ENCODE data around the gene MAP3K5. TPM values are rescaled to one million over a fixed set of nuclear protein-coding genes. Genes with fewer than 3 reads are reported as not detected.
"Not testable (repeated sequence)": the region's sequence is repeated elsewhere in the genome, so short reads cannot be mapped to it uniquely, and the experiment has no call there.

MAP3K5 gene
- total RNA-seq, 1 donor from 2014 or later, result 1.6 TPM

GRCh38 chr6:136791296-136792094 is 782 bp downstream of the MAP3K5 start:
- no peak for DNase-seq (ENCODE audit: extremely low spot score, unreplicated experiment)
- H3K27ac Mint-ChIP-seq (ENCODE audit: unreplicated experiment), result peak overlapping the region; percentile 64
- peak overlapping the region; percentile 82 for H3K4me3 Mint-ChIP-seq (ENCODE audit: unreplicated experiment)
- no peaks in the 10 kb centered on the region for H3K27me3 Mint-ChIP-seq (ENCODE audit: unreplicated experiment)
- H3K9me3 Mint-ChIP-seq (ENCODE audit: unreplicated experiment), result no peaks in the 10 kb centered on the region
- H3K36me3 Mint-ChIP-seq (ENCODE audit: unreplicated experiment), result no peaks in the 10 kb centered on the region
- TF ChIP-seq, protein P1, sequence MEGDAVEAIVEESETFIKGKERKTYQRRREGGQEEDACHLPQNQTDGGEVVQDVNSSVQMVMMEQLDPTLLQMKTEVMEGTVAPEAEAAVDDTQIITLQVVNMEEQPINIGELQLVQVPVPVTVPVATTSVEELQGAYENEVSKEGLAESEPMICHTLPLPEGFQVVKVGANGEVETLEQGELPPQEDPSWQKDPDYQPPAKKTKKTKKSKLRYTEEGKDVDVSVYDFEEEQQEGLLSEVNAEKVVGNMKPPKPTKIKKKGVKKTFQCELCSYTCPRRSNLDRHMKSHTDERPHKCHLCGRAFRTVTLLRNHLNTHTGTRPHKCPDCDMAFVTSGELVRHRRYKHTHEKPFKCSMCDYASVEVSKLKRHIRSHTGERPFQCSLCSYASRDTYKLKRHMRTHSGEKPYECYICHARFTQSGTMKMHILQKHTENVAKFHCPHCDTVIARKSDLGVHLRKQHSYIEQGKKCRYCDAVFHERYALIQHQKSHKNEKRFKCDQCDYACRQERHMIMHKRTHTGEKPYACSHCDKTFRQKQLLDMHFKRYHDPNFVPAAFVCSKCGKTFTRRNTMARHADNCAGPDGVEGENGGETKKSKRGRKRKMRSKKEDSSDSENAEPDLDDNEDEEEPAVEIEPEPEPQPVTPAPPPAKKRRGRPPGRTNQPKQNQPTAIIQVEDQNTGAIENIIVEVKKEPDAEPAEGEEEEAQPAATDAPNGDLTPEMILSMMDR (IDR thresholded peaks at IDR 0.05), result no peak
- H3K4me1 Mint-ChIP-seq (ENCODE audit: unreplicated experiment), result peaks cover 23% of the 10 kb centered on the region

GRCh38 chr6:136790411-136791295 is 1.6 kb downstream of the MAP3K5 start:
- DNase-seq (ENCODE audit: extremely low spot score, unreplicated experiment), result no peak
- Mint-ChIP-seq H3K9me3 (ENCODE audit: unreplicated experiment) (no peaks in the 10 kb centered on the region), H3K4me1 (ENCODE audit: unreplicated experiment) (peaks cover 23% of the 10 kb centered on the region), H3K27ac (ENCODE audit: unreplicated experiment) (peak overlapping the region; percentile 64), H3K27me3 (ENCODE audit: unreplicated experiment) (no peaks in the 10 kb centered on the region), H3K4me3 (ENCODE audit: unreplicated experiment) (peak overlapping the region; percentile 82), H3K36me3 (ENCODE audit: unreplicated experiment) (no peaks in the 10 kb centered on the region)
- TF ChIP-seq, protein P1 (IDR thresholded peaks at IDR 0.05), result no peak

- not testable (repeated sequence) for H3K27me3 Mint-ChIP-seq (ENCODE audit: unreplicated experiment); H3K9me3 Mint-ChIP-seq (ENCODE audit: unreplicated experiment); DNase-seq (ENCODE audit: extremely low spot score, unreplicated experiment); H3K27ac Mint-ChIP-seq (ENCODE audit: unreplicated experiment); H3K4me3 Mint-ChIP-seq (ENCODE audit: unreplicated experiment); H3K36me3 Mint-ChIP-seq (ENCODE audit: unreplicated experiment)
- H3K4me1 Mint-ChIP-seq (ENCODE audit: unreplicated experiment), result peaks cover 23% of the 10 kb centered on the region
Measured at GRCh38 chr6:136789440-136789839, 2.8 kb downstream of the MAP3K5 start.

- Mint-ChIP-seq H3K27me3 (ENCODE audit: unreplicated experiment) (no peaks in the 10 kb centered on the region), H3K27ac (ENCODE audit: unreplicated experiment) (no peak overlapping the region), H3K4me3 (ENCODE audit: unreplicated experiment) (no peak overlapping the region), H3K9me3 (ENCODE audit: unreplicated experiment) (no peaks in the 10 kb centered on the region), H3K4me1 (ENCODE audit: unreplicated experiment) (peaks cover 21% of the 10 kb centered on the region), H3K36me3 (ENCODE audit: unreplicated experiment) (no peaks in the 10 kb centered on the region)
- DNase-seq (ENCODE audit: extremely low spot score, unreplicated experiment), result no peak
- TF ChIP-seq, protein P1 (IDR thresholded peaks at IDR 0.05), result no peak
Measured at GRCh38 chr6:136788069-136788902, 4.0 kb downstream of the MAP3K5 start.

DNA sequence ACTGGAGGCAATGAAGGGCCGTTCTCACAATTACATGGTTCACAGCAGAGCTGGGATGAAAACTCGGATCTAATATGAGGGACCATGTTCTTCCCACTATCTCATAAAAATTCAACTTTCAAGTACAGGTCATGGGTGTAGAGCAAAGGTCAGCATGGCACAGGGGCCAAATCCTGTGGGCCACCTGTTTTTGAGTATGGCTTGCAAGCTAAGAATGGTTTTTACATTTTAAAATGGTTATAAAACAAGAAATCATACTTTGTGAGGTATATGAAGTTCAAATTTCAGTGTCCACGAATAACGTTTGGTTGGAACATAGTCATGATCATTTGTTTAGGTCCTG is 4.6 kb downstream of the MAP3K5 start:
- no peaks in the 10 kb centered on the region for H3K27me3 Mint-ChIP-seq (ENCODE audit: unreplicated experiment)
- DNase-seq (ENCODE audit: extremely low spot score, unreplicated experiment), result no peak
- no peaks in the 10 kb centered on the region for H3K9me3 Mint-ChIP-seq (ENCODE audit: unreplicated experiment)
- peaks cover 19% of the 10 kb centered on the region for H3K4me1 Mint-ChIP-seq (ENCODE audit: unreplicated experiment)
- no peak overlapping the region for H3K4me3 Mint-ChIP-seq (ENCODE audit: unreplicated experiment)
- no peak overlapping the region for H3K27ac Mint-ChIP-seq (ENCODE audit: unreplicated experiment)
- TF ChIP-seq, protein P1 (IDR thresholded peaks at IDR 0.05), result no peak
- H3K36me3 Mint-ChIP-seq (ENCODE audit: unreplicated experiment), result no peaks in the 10 kb centered on the region

All from osteocyte (in vitro differentiated cells).